ENCODE measurements around the gene PFDN2.

- no peak for TF ChIP-seq SALL2 (tag by site-specific recombination; IDR thresholded peaks at IDR 0.05; ENCODE audit: borderline replicate concordance)
- TF ChIP-seq CTCF (tag by site-specific recombination; IDR thresholded peaks at IDR 0.05), result no peak
- TF ChIP-seq ZNF302 (tag by site-specific recombination; IDR thresholded peaks at IDR 0.05; ENCODE audit: low read depth), result no peak
- no peak for TF ChIP-seq ZNF776 (tag by site-specific recombination; IDR thresholded peaks at IDR 0.05; ENCODE audit: borderline replicate concordance)
- TF ChIP-seq ZNF16 (tag by site-specific recombination; IDR thresholded peaks at IDR 0.05; ENCODE audit: low read depth), result no peak
- no peak for TF ChIP-seq ZNF280C (tag by site-specific recombination; IDR thresholded peaks at IDR 0.05)
- no peak for TF ChIP-seq ZBTB49 (tag by site-specific recombination; IDR thresholded peaks at IDR 0.05; ENCODE audit: low read depth)
- TF ChIP-seq PRDM10 (tag by site-specific recombination; IDR thresholded peaks at IDR 0.05), result no peak
Measured at GRCh38 chr1:161127649-161128048, 9.8 kb upstream of the PFDN2 start.

Measured in HEK293 (cell line).